Activated CD4-positive, alpha-beta T cell treated with anti-CD3 and anti-CD28 coated beads, Interleukin-2, amount 10 ng/mL, durations not matched to agents 24 days and 14 days (primary cell): Measurements from ENCODE around the gene ACTR2. TPM values are rescaled to one million over a fixed set of nuclear protein-coding genes. Genes with fewer than 3 reads are reported as not detected.
A peak's percentile ranks its signal among the peaks of the same experiment; 100 is the strongest.
"Not testable (repeated sequence)": the region's sequence is repeated elsewhere in the genome, so short reads cannot be mapped to it uniquely, and the experiment has no call there.

Experiments used
- DNase-seq: peaks from one replicate; pipeline ENCODE4 v3.0.0; 2022
- H3K27ac Mint-ChIP-seq: one replicate; pipeline ENCODE4 v1.8.0; 2022; ENCODE audit warnings: mild to moderate bottlenecking, mixed read lengths
- H3K27me3 Mint-ChIP-seq: one replicate; pipeline ENCODE4 v1.8.0; 2022; ENCODE audit warnings: mixed read lengths
- H3K36me3 Mint-ChIP-seq: one replicate; pipeline ENCODE4 v1.8.0; 2022; ENCODE audit warnings: low read depth, mild to moderate bottlenecking, mixed read lengths
- H3K4me1 Mint-ChIP-seq: one replicate; pipeline ENCODE4 v1.8.0; 2021; ENCODE audit warnings: mixed read lengths
- H3K4me3 Mint-ChIP-seq: one replicate; pipeline ENCODE4 v1.8.0; 2022; ENCODE audit warnings: mild to moderate bottlenecking, moderate library complexity, mixed read lengths
- H3K9me3 Mint-ChIP-seq: one replicate; pipeline ENCODE4 v1.8.0; 2021; ENCODE audit warnings: mixed read lengths
- intact Hi-C: fragments of 100-400 bp; cut with micrococcal nuclease; formaldehyde crosslinking; loops from one replicate; pipeline ENCODE4 v1.15.1; 2023
- total RNA-seq: library from RNA; stranded (reverse); gene quantifications from 2 replicates; pipeline ENCODE4 v1.2.3, GENCODE V29; 2022

Gene ACTR2
- total RNA-seq, 1 donor from 2014 or later = 298 TPM

- H3K4me3 Mint-ChIP-seq, H3K27me3 Mint-ChIP-seq, intact Hi-C loops, H3K27ac Mint-ChIP-seq, H3K9me3 Mint-ChIP-seq, DNase-seq: not testable (repeated sequence)
- H3K4me1 Mint-ChIP-seq = peaks cover 20% of the 10 kb centered on the region
- H3K36me3 Mint-ChIP-seq = peaks cover 20% of the 10 kb centered on the region
These were observed 89.7 kb downstream of the ACTR2 start for GRCh38 chr2:65317351-65317750.

- H3K27ac Mint-ChIP-seq = no peak overlapping the region
- H3K9me3 Mint-ChIP-seq = peaks cover 4% of the 10 kb centered on the region
- no peak overlapping the region for H3K4me3 Mint-ChIP-seq
- peaks cover 20% of the 10 kb centered on the region for H3K4me1 Mint-ChIP-seq
- DNase-seq = no peak
- intact Hi-C loops = no loop called here
- peaks cover 20% of the 10 kb centered on the region for H3K36me3 Mint-ChIP-seq
- no peaks in the 10 kb centered on the region for H3K27me3 Mint-ChIP-seq
These were observed 90.2 kb downstream of the ACTR2 start for GRCh38 chr2:65317841-65318240.

GRCh38 chr2:65319072-65319673 lies 91.5 kb downstream of the ACTR2 start:
- no peak for DNase-seq
- no peaks in the 10 kb centered on the region for H3K27me3 Mint-ChIP-seq
- H3K4me3 Mint-ChIP-seq = no peak overlapping the region
- peaks cover 12% of the 10 kb centered on the region for H3K36me3 Mint-ChIP-seq
- H3K27ac Mint-ChIP-seq = peak overlapping the region; percentile 58
- intact Hi-C loops = no loop called here
- peaks cover 4% of the 10 kb centered on the region for H3K9me3 Mint-ChIP-seq
- peaks cover 16% of the 10 kb centered on the region for H3K4me1 Mint-ChIP-seq

GRCh38 chr2:65319674-65320041 lies 92.0 kb downstream of the ACTR2 start:
- H3K4me1 Mint-ChIP-seq = peaks cover 16% of the 10 kb centered on the region
- intact Hi-C loops = loop anchor here (1.0 to 5.0 kb wide), 2 partner anchors 18 to 38 kb away; no protein-coding TSS in a partner anchor
- H3K4me3 Mint-ChIP-seq = no peak overlapping the region
- H3K27me3 Mint-ChIP-seq = no peaks in the 10 kb centered on the region
- peaks cover 11% of the 10 kb centered on the region for H3K36me3 Mint-ChIP-seq
- no peak for DNase-seq
- H3K27ac Mint-ChIP-seq = peak overlapping the region; percentile 58
- peaks cover 4% of the 10 kb centered on the region for H3K9me3 Mint-ChIP-seq

GRCh38 chr2:65320042-65320725 lies 92.6 kb downstream of the ACTR2 start:
- H3K4me1 Mint-ChIP-seq = peaks cover 16% of the 10 kb centered on the region
- H3K9me3 Mint-ChIP-seq = peaks cover 4% of the 10 kb centered on the region
- H3K27me3 Mint-ChIP-seq = no peaks in the 10 kb centered on the region
- H3K27ac Mint-ChIP-seq = peak overlapping the region; percentile 42
- no peak for DNase-seq
- peaks cover 11% of the 10 kb centered on the region for H3K36me3 Mint-ChIP-seq
- no peak overlapping the region for H3K4me3 Mint-ChIP-seq
- intact Hi-C loops = loop anchor here (1.0 to 5.0 kb wide), 2 partner anchors 19 to 37 kb away; no protein-coding TSS in a partner anchor

Other genes starting within 250 kb of the ACTR2 start
- 12.4 and 13.1 TPM in 2 replicates for gene SLC1A4, start 238.4 kb upstream of the ACTR2 start, total RNA-seq
- gene CEP68, start 171.4 kb upstream of the ACTR2 start, total RNA-seq = 4.4 and 4.9 TPM in 2 replicates
- gene RAB1A, start 97.7 kb upstream of the ACTR2 start, total RNA-seq = 79.9 and 81.1 TPM in 2 replicates
- 7.7 and 9.2 TPM in 2 replicates for gene SPRED2, start 204.8 kb downstream of the ACTR2 start, total RNA-seq